HepG2 (cell line): ENCODE data around the gene SLC39A1. TPM values are rescaled to one million over a fixed set of nuclear protein-coding genes. Genes with fewer than 3 reads are reported as not detected.

ENCODE experiments used
- CBX2 ChIP-seq, 2 experiments: fragments of 200-600 bp in 1 of 2; sonication (generic); formaldehyde crosslinking in 1 of 2; IDR thresholded peaks; 2 replicates each; pipeline versions ENCODE4 v1.7.0 to v1.8.1; 2018 to 2022; ENCODE audit warnings: low read depth in 2 of 2, low read length in 1 of 2, mild to moderate bottlenecking in 1 of 2, missing genetic modification reagents in 1 of 2
- CHCHD3 ChIP-seq: sonication (generic); formaldehyde crosslinking; IDR thresholded peaks from 2 replicates; pipeline ENCODE4 v1.8.0; 2022; ENCODE audit warnings: mild to moderate bottlenecking, missing genetic modification reagents, moderate library complexity
- HOXA3 ChIP-seq: sonication (generic); formaldehyde crosslinking; IDR thresholded peaks from 2 replicates; pipeline ENCODE4 v1.5.0; 2020; ENCODE audit warnings: missing genetic modification reagents
- HOXA9 ChIP-seq: sonication (generic); formaldehyde crosslinking; IDR thresholded peaks from 2 replicates; pipeline ENCODE4 v1.8.1; 2022; ENCODE audit warnings: missing genetic modification reagents, mild to moderate bottlenecking, moderate library complexity, borderline replicate concordance
- HOXD1 ChIP-seq: sonication (generic); formaldehyde crosslinking; IDR thresholded peaks from 2 replicates; pipeline ENCODE4 v1.5.0; 2020; ENCODE audit warnings: missing genetic modification reagents
- MTF2 ChIP-seq: sonication (generic); formaldehyde crosslinking; IDR thresholded peaks from 2 replicates; pipeline ENCODE4 v1.5.0; 2020; ENCODE audit warnings: missing genetic modification reagents, borderline replicate concordance
- NFATC3 ChIP-seq: sonication (generic); formaldehyde crosslinking; IDR thresholded peaks from 2 replicates; pipeline ENCODE4 v1.5.1; 2020; ENCODE audit warnings: mild to moderate bottlenecking, missing genetic modification reagents
- PRDM10 ChIP-seq: sonication (generic); formaldehyde crosslinking; IDR thresholded peaks from 2 replicates; pipeline ENCODE4 v1.4.0; 2020; ENCODE audit warnings: low read depth, missing genetic modification reagents
- SMYD3 ChIP-seq: sonication (generic); formaldehyde crosslinking; IDR thresholded peaks from 2 replicates; pipeline ENCODE4 v1.8.1; 2023; ENCODE audit warnings: mild to moderate bottlenecking, missing genetic modification reagents
- SRSF1 ChIP-seq: fragments of 200-400 bp; formaldehyde crosslinking; optimal IDR thresholded peaks from 2 replicates; pipeline ENCODE3; 2017; ENCODE audit warnings: mild to moderate bottlenecking, low read depth, low read length, moderate library complexity
- ZNF10 ChIP-seq: sonication (generic); formaldehyde crosslinking; IDR thresholded peaks from 2 replicates; pipeline ENCODE4 v1.4.0; 2020; ENCODE audit warnings: mild to moderate bottlenecking, low read depth, missing genetic modification reagents, borderline replicate concordance
- ZNF446 ChIP-seq: sonication (generic); formaldehyde crosslinking; IDR thresholded peaks from 2 replicates; pipeline ENCODE4 v1.5.0; 2020; ENCODE audit warnings: mild to moderate bottlenecking, missing genetic modification reagents
- ZNF543 ChIP-seq: sonication (generic); formaldehyde crosslinking; IDR thresholded peaks from 2 replicates; pipeline ENCODE4 v1.4.0; 2020; ENCODE audit warnings: mild to moderate bottlenecking, missing genetic modification reagents
- ZNF713 ChIP-seq: sonication (generic); formaldehyde crosslinking; IDR thresholded peaks from 2 replicates; pipeline ENCODE4 v1.4.0; 2020; ENCODE audit warnings: mild to moderate bottlenecking, missing genetic modification reagents
- polyA plus RNA-seq, 8 experiments: library from polyadenylated mRNA; depleted of rRNA in 3 of 8; stranded (reverse) in 7 of 8; unstranded in 1 of 8; fragments of >200 nt; fragmentation: Illumina TruSeq in 4 of 8; extraction: Trizol in 4 of 8; gene quantifications; 2 replicates each; pipeline versions ENCODE4 v1.2.1 to v1.2.3, GENCODE V29; 2011 to 2016; ENCODE audit warnings: low read depth in 4 of 8, missing spikeins in 1 of 8, mixed read lengths in 1 of 8; ENCODE audit not compliant: insufficient read depth in 1 of 8
- total RNA-seq, 5 experiments: library from RNA; depleted of rRNA; stranded (reverse); fragments of >200 nt; fragmentation: Illumina TruSeq; extraction: Trizol; gene quantifications; 2 replicates each; pipeline ENCODE4 v1.2.3, GENCODE V29; 2016; ENCODE audit warnings: low read depth in 1 of 5
- TF ChIP-seq, protein P1 (sequence below): sonication (generic); formaldehyde crosslinking; IDR thresholded peaks from 2 replicates; pipeline ENCODE4 v1.5.1; 2020; ENCODE audit warnings: missing genetic modification reagents, mild to moderate bottlenecking, borderline replicate concordance
- TF ChIP-seq, protein P2 (sequence below): sonication (generic); formaldehyde crosslinking; IDR thresholded peaks from 2 replicates; pipeline ENCODE4 v1.4.0; 2020; ENCODE audit warnings: missing genetic modification reagents

The SLC39A1 gene
- total and polyA plus RNA-seq, 2 of the 13 experiments (the other 11 are each of a cell fraction or from before 2014, with no cell fraction given) = 71.2 to 78.4 TPM

DNA sequence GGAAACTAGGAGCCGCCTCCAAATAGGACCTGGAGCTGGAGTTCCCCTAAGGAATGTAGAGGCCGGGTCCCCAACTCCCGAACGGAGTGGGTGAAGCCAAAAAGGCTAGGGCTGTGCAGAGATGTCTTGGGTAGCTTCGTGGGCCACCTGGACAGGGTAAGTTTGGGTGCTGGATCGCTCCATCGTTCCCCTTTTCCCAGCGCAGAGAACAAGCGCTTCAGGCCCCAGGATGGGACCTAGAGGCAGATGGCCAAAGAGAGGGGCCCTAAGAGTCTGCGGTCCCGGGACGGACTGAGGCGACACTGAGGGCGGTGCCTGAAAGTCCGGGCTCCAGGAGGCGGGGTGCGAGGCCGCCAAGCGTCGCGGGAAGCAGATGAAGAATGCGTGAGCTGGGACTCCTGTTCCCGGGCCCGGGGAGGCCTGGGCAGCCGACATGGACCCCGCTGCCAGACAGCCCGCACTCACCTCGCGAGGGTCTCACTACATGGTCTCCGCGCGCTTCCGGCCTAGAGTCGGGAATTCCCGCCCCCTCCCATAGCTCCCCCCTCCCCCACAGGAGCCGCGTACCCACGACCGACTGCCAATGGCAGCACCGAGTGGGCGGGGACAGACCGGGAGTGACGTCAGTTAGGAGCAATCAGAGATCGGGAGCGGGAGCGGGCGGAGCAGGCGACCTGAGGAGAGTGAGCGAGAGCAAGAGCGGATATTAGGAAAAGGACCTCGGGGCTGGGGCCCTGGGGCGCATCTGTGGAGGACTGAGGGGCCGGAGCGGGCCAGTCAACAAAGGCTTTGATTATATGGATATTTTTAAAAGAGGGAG is at the start of gene SLC39A1 (continued):
- TF ChIP-seq PRDM10 (CRISPR knock-in tag) = no peak
- TF ChIP-seq SRSF1 = peak; percentile 43
- no peak for TF ChIP-seq CBX2 (IDR thresholded peaks at IDR 0.05; ENCODE audit: low read depth, low read length)
- no peak for TF ChIP-seq CBX2 (CRISPR knock-in tag; IDR thresholded peaks at IDR 0.05; ENCODE audit: low read depth)
- TF ChIP-seq NFATC3 = no peak
- no peak for TF ChIP-seq CHCHD3 (CRISPR knock-in tag)
- TF ChIP-seq HOXD1 = 0 out of 2 replicates have a peak, but pooled peaks have one; percentile 55
- TF ChIP-seq HOXA9 (CRISPR knock-in tag) = no peak
- TF ChIP-seq ZNF543 (CRISPR knock-in tag) = no peak
- no peak for TF ChIP-seq MTF2
- no peak for TF ChIP-seq SMYD3 (CRISPR knock-in tag)
- TF ChIP-seq ZNF10 (CRISPR knock-in tag) = no peak
- TF ChIP-seq HOXA3 = peak; percentile 59
- no peak for TF ChIP-seq ZNF713 (CRISPR knock-in tag)
- TF ChIP-seq, protein P1, sequence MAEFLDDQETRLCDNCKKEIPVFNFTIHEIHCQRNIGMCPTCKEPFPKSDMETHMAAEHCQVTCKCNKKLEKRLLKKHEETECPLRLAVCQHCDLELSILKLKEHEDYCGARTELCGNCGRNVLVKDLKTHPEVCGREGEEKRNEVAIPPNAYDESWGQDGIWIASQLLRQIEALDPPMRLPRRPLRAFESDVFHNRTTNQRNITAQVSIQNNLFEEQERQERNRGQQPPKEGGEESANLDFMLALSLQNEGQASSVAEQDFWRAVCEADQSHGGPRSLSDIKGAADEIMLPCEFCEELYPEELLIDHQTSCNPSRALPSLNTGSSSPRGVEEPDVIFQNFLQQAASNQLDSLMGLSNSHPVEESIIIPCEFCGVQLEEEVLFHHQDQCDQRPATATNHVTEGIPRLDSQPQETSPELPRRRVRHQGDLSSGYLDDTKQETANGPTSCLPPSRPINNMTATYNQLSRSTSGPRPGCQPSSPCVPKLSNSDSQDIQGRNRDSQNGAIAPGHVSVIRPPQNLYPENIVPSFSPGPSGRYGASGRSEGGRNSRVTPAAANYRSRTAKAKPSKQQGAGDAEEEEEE (CRISPR knock-in tag) = no peak
- TF ChIP-seq, protein P2, sequence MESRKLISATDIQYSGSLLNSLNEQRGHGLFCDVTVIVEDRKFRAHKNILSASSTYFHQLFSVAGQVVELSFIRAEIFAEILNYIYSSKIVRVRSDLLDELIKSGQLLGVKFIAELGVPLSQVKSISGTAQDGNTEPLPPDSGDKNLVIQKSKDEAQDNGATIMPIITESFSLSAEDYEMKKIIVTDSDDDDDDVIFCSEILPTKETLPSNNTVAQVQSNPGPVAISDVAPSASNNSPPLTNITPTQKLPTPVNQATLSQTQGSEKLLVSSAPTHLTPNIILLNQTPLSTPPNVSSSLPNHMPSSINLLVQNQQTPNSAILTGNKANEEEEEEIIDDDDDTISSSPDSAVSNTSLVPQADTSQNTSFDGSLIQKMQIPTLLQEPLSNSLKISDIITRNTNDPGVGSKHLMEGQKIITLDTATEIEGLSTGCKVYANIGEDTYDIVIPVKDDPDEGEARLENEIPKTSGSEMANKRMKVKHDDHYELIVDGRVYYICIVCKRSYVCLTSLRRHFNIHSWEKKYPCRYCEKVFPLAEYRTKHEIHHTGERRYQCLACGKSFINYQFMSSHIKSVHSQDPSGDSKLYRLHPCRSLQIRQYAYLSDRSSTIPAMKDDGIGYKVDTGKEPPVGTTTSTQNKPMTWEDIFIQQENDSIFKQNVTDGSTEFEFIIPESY (CRISPR knock-in tag) = no peak
- no peak for TF ChIP-seq ZNF446 (CRISPR knock-in tag)
